HG03565 (cell line): Measurements from ENCODE around the gene GRK5.

Experiments used
- ATAC-seq: cut with Tn5 transposase; IDR thresholded peaks from one replicate; pipeline ENCODE4 v1.9.1; 2021; ENCODE audit warnings: mild to moderate bottlenecking, moderate library complexity; ENCODE audit not compliant: unreplicated experiment

The GRK5 gene

DNA sequence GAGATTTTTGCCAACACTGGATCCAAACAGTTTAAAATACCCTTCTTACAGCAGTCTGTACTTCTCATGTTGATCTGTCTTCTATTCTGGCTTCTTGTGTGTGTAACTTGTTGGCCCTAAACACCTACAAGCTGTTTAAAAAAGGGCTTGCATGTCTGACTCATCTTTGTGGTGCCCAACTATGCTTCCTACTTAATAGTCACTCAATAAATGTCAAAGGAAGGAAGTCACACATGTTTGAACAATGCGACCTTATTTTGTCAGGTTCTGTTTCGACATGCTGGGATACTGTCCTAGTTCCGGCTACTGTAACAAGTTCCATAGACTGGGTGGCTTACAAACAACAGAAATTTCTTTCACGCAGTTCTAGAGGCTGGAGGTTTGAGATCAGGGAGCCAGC is 9.4 kb upstream of the GRK5 start:
- no peak for ATAC-seq

DNA sequence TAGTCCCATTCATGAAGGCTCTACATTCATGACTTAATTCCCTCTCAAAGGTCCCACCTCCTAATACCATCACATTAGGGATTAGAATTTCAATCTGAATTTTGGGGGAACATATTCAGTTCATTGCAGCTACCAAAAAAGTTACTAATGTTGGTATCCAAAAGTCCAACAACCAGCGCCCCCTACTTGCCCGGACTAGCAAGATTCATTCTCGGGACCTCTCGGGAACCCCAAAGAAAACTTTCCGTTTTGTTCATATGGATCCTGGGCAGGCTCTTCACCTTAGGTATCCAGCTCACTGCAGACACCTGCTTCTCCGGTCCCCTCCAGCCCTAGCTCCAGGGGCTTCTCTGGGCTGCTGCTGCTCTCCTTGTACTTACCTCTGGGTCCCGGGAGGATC is 8.9 kb upstream of the GRK5 start:
- no peak for ATAC-seq

DNA sequence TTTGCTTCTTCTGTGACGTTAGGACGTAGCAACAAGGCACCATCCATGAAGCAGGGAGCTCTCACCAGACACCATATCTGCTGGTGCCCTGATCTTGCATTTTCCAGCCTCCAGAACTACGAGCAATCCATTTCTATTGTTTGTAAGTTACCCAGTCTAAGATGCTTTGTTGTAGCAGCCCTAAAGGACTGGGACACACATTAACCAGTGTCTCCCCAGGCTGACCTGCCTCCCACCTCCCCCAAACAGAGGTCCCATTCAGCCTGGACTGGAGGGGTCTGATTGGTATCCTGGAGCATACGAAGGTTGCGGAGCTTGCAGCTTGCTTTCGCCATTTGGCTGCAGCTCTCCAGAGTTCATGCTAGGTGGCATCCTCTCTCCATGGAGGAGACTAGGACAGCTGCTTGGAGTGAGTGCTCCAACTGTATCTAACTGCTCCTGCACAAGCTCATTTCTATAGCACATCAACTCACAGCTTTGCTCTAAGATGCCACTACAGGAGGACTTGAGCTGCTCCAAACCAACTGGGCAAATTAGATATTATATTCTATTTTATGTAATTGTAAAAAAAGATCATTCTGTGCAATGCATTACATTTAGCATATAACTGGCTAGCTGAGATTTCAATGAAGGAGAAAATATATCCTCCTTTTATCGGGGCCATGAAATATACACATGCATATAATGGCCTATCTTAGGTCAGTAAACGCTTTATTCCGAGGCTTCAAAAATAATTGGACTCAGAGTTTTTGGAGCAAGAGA is 8.0 kb upstream of the GRK5 start:
- ATAC-seq = no peak

DNA sequence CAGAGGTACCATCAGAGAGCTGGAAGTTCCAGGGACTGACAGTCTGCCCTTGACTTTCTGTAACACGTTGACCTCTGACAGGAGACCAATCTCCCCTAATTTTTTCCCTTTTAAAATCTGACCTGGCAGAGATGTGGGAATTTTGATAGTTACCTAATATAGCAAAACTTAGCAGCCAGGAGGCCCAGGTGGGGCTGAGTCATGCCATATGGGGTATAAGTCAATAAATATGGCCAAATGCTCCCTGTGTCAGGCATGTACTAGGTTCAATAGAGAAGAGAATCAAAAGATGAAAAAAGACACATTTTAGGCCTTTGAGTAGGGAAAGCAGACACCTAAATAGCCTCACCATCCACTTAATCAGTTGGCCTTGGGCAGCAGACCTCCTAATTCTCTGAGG is 6.1 kb upstream of the GRK5 start:
- ATAC-seq = no peak

DNA sequence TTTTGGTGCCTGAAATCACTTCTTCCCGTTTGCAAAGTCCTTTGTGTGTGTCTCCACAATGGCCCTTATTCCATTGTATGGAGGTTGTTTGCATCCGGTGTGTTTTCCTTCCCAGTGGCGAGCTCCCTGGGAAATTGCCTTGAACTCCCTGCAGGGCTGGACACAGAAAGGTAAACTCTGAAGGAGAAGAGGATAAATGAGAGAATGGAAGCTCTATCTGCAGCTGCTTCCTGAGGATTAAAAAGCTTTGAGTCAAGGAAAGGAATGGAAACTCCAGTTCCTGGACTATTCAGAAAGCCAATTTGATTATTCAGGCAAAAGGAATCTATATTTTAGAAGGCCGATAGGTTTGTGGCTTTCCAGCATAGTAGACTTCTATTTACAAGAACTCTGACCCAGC is 4.4 kb upstream of the GRK5 start:
- no peak for ATAC-seq

DNA sequence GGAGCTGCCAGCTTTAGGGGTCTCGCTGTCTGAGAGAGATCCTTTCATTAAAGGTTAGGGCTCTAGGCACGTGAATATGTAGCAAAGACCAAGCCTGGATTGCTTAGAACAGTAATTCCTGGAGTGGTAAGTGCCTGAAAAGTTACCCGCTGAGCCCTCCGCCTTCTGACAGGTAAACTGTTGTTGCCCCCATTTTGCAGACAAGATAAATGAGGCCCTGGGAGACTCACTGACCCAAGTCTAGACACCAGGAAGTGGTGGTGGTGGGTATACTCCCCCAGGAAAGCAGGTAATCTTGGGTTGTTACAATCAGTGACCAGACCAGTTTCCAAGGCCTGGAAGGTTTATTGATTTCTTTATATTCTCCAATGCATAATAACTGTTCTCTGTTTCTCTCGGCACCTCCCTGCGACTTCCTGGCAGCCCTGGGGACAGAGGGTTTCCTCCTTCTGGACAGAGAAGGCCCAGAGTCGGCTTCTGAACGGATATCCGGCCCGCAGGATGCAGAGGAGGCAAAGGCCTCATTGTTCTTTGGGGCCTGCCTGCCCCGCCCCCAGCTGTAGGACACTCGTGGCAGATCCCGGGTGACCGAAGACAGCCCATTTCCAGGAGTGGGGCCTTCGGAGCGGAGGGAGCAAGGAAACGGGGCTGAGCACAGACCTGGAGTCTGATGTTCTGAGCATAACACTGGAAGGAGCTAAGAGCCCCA is 1.3 kb upstream of the GRK5 start:
- no peak for ATAC-seq

DNA sequence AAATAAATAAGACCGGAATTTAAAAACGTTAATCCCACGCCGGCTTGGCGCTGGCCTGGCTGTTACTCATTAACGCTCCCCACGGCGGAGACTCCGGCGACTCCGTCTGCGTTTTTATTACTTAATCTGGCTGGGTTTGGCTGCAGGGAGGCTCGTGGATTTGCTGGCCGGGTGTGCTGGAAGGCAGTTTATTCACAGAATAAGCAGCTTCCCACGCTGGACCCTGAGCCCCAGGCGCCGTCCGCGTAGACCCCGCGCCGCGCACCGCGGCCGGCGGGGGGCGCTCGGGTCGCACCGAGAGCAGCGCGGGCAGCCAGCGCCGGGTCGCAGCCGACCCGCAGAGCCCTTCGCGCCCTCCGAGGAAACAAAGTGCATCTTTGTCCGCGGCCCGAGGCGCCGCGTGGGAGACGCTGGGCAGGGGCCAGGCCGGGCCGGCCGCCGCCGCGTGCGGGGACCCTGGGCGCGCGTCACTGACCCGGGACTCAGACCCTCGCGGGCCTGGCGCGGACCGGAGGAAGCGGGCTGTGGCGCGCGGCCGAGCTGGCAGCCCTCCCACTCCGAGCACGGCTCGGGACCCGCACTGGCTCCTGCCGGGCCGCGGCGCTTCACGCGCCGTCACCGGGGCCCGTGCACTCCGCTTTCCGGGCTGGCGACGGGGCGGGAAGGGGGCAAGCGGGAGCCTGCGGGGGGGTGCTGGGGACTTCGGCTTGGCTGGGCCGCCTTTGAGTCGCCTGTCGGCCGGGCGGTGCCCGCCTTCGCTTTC is 587 bp upstream of the GRK5 start:
- peak; percentile 33 for ATAC-seq

DNA sequence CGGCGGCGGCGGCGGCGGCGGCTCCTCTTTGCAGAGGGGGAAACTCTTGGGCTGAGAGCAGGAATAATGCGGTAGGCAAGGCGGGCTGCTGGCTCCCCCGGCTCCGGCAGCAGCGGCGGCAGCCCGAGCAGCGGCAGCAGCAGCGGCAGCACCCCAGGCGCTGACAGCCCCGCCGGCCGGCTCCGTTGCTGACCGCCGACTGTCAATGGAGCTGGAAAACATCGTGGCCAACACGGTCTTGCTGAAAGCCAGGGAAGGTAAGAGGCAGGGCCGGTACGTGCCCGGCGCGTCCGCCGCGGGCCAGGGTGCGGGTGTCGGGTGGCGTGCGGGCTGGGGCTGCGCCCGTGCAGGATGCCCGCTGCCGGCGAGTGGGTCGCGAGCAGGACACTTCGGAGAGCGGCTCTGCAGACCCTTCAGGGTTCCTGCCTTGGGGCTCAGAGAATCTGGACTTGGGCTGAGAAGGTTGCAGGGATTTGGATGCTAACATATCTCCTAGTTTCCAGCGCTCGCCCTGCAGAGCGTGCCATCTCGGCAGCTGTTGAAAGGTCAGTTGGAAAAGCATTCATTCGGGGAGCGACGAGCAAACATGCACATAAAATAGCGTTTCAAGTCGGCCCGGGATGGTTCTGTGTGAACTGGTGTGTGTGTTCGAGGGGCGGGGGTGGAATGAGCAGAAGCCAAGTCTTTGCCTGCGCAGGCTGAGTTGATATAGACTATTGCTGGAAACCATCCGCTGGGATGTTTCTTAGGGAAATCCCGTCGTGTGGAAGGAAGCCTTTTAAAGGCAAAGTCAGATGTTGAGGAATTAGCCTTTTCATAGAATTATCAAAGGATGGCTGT is 562 bp downstream of the GRK5 start:
- ATAC-seq = no peak

DNA sequence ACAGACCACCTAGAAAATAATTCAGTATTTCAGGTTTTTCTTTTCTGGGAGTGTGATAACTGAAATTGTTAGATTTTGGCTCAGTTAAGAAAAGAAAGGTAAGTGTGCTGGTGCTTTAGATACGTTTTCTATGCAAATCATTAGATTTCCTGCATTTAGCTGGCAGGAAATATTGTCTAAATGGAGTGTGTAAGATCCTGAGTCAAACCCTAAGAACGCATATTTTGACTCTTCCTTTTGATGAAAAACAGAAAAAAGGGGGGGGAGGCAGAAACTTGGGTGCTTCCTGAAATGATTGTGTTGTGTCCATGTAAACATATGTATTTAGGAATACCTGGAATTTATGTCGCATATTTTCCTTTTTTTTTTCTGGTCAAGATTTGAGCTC is 1.2 kb downstream of the GRK5 start:
- ATAC-seq = no peak

DNA sequence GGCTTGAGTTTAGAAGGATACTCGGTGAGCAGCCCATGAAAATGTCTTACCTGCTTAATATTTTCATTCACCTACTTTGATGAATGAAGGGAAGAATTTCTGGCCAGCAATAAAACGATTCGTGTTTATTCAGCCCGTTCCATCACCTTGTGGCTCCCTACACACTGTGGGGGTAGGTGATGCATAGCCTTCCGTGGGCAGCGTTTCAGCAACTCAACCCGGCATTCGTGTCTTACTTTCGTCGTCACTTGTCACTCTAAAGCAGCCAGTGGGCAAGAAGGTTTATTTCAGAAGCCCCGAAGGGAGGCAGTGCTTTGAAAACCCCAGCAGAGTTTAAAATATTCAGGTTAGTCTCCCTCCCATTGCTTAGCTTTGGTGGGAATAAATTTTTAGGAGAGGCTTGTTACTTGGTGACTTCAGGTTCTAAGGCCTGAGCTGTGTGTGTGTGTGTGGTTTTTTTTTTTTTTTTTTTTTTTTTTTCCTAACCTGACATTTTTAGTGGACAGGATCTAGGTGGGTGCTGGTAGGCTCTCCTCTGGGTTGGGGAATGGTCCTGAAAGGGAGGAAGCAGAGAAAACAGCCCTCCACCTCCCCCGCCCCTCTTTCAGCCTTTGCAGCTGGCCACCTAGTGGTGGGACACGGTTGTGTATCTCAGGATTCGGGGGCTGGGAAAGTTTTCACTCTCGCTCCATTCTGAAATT is 1.8 kb downstream of the GRK5 start:
- no peak for ATAC-seq

DNA sequence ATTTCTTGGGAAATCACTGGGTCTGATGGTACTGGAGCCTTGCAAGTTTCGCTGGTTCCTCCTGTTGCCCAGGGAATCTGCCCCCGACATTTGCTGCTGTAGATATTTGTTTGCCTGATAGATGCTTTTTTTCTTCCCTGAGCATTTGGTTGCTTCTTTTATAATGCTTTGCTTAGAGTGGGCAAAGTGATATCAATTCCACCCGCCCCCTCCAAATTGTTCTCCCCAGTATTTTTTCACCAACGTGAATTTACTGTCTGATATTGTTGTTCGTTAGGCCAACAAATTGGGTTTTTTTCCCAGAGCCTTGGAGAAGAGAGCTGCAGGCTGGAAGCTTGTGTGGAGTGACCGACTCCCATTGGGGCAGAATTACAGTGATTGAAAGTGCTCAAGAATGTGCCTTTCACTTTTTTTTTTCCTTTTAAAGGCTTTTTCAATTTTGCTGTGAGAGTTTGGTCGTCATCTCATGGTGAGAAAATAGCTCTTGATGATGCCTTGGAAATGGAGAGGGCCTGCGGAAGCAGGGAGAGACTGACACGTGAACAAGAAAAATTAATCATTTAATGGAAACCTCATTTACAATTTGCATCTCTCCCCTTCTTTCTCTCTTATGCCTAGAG is 2.5 kb downstream of the GRK5 start:
- ATAC-seq = no peak

DNA sequence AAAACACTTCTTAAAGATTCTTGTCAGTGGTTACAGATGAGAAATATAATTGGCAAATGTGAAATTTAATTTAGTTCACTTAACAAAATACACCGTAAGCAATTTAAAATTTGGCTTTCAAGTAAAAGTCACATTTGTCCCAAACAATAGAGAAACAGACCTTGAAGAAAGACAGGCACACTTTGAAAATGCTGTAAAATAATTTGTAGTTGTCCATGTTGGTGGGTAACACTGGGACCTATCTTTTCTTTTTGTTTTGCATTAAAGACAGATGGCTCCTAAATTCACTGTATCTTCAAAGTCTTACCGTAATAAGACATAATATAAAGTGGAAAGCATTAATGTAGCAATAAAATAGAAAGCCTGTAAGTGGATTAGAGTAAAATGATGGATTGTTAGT is 3.3 kb downstream of the GRK5 start:
- ATAC-seq = no peak

DNA sequence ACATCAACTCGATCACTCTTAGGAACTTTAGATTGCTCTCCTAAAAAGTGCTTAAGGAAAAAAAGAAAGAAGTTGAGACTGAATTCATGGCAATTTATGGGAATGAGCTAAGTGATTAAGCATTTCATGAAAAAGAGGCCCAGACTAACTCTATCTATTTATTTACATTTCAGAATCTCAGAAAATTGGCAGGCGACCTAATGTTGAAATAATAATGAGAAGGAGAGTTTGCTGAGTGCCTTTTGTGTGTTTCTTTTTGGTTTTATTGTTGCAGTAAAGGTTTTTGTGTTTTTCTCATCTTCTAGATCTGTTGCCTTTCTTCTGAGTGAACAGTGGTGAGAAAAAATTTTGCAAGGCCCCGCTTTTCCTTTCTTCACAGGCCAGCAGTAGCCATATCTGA is 3.8 kb downstream of the GRK5 start:
- ATAC-seq = no peak

DNA sequence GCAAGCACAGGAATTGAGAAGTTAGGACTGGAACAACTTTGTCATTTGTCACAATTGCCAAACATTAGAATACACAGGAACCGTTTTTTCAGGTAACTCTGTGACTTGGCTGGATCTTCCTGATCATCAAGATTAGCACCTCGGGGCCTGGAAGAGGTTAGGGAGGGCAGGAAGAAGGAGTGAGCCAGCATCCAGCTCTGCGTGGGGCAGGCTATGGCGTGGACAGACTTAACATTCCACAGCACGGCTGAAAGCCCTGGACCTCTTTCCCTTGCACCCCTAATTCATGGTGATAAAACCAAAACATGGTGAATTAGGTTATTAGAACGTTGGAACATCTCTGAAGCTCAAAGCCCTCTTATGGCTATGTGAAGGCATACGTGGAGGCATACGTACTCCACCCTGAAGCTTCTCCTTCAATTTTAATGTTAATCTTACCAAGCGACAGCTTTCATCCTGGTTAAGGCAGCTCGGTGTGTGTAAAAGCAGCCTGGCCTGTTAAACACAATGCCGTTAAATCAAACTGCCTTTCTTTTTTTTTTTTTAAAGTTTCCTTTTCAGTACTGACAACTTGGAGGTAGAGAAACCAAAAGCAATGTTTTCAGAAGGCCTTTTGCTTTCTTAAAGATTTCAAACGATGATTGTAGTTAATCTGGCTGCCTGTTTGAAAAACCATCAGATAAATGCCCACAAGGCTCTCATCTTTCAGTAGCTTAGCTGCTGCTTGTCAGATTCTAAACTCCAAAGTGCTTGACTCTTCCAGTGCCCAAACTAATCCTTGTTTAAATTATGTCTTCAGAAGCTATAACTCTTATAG is 4.5 kb downstream of the GRK5 start:
- no peak for ATAC-seq

DNA sequence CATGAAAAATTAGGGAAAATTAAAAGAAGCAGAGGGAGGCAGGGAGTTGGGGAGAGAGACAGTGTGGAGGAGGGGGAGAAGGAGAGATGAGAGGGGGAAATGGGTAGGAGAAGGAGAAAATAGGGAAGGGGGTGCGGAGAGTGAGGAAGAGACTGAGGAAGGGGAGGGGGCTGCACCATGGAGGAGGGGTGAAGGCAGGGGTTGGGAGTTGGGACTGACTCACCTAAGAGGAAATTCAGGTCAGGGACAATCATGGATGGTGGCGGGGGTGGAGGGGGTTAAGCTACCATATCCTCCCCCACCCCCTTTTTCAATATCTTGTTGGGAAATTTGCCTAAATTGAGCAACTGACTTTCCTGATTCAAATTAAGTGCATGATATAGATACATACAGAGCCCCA is 8.0 kb downstream of the GRK5 start:
- ATAC-seq = no peak

DNA sequence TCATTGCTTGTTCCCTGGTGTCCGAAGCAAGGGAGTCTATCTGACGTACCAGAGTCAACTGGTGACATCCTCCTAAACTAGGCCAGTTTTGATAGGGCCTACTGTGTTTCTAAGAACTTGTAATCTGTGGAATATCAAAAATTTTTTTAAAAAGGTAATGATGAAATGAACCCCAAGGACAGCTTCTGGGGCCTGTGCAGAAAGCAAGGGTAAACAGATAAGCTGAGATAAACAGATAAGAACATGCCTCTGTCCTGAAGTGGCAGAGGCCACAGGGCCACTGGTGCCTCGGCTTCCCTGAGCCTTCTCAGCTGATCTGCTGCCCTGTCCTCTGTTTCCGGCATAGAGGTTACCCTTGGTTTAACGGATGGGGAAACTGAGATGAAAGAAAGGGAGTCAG is 8.8 kb downstream of the GRK5 start:
- no peak for ATAC-seq

DNA sequence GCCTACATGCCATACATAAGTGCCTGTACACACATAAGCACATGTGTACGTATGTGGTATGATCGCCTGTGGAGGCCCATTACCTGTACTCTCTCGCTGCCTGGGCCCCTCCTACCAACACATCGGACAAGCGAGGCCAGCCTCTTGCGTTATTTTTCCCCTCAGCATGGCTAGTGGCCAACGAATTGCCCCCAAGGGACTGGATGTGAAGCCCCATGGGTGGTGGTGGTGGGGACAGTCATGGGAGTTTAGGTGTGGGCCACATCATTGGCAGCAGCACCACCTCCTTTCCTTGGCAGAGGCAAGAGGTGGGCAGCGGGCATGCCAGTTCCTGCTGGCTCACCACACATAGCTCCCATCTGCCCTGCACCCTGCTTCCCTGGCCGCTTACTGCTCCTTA is 10.0 kb downstream of the GRK5 start:
- ATAC-seq = no peak

DNA sequence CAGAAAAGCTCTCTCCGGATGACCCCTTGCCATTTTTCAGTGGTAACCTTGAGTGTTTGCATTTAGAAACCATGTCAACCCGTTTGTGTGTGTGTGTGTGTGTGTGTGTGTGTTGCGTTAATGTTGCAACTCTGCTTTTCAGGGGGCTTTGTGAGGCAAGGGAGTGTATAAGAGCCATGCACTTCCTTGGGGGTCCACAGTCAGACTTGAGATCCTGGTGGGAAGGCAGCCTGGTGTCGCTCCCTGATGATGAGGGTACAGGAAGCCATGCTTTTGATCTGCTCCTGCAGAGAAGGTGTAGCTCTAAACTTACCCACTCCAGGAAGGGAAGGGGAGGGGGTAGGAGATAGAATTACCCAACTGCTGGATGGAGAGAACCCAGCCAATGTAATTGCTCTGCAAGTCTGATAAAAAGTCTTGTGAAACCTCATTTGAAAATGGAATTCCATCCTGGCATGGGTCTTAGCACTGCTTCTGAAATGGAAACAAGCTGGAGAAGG is 10.7 kb downstream of the GRK5 start:
- no peak for ATAC-seq

DNA sequence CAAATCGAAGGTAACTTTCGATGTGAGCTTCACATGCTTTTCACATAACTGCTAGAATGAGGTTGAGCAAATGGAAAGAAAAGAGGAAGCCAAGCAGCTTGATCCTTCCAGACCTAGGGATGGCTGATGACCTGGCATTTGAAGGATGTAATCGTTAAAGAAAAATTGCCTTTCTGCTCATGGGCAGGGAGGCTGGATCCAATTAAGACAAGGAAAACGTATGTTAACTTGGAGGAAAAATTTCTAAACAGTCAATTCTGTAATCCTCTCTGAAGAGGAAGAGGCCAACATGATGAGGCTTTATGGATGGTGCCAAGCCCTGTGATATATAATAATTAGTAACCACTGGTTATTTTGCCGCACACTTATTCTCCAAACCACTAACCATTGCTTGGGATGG is 12.5 kb downstream of the GRK5 start:
- no peak for ATAC-seq
